ENCODE results near the gene AQP7. TPM values are rescaled to one million over a fixed set of nuclear protein-coding genes. Genes with fewer than 3 reads are reported as not detected.
"Not testable (repeated sequence)": the region's sequence is repeated elsewhere in the genome, so short reads cannot be mapped to it uniquely, and the experiment has no call there.

Gene AQP7
- total RNA-seq, 2 donors from 2014 or later: 4.6 TPM

- DNase-seq (ENCODE audit: low spot score): peak; percentile 66
These were observed 22.5 kb downstream of the AQP7 start for GRCh38 chr9:33379666-33380389.

DNA sequence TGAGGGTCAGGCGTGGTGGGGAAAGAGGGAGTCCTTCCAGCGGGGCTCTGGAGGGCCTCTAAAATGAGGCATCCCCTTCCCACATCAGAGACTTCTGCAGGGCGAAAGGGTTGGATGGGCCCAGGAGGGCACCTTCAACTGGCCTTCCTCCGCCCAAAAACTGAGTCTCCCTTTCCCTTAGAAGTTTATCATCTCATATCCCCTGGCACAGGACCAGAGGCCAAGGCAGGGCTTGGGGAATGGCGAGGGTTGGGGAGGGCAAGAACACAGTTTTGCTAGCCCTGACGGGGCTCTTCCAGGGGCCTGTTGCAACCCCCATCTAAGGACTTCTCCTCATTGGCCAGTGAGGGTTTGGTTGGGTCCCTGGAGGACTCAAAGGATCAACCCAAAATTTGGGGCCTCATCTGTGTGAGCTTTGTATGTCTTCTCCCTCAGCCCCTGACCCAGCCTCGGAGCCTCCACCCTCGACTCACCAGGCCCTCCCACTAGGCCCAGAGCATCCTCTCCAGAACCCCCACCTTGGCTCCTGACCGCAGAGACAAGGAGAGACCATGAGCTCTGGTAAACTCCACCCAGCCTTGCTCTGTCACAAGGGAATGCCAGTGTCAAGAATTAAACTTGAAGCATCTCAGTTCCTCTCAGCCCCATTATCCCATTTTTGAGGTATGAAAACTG lies 24.1 kb downstream of the AQP7 start:
- DNase-seq (ENCODE audit: low spot score): peak; percentile 42
- intact Hi-C loops (cut with DNase I): loop anchor here in 1 of 2 donors (5.0 to 10.0 kb wide), 2 partner anchors 39 to 87 kb away; no protein-coding TSS in a partner anchor

More at GRCh38 chr9:33379666-33380389, 22.5 kb downstream of the AQP7 start:
- intact Hi-C loops (cut with DNase I): loop anchor here in 1 of 2 donors (5.0 to 10.0 kb wide), 2 partner anchors 37 to 85 kb away; no protein-coding TSS in a partner anchor

- intact Hi-C loops (cut with DNase I): loop anchor here in 1 of 2 donors (5.0 to 10.0 kb wide), 2 partner anchors 40 to 88 kb away; no protein-coding TSS in a partner anchor
- peak; percentile 48 for DNase-seq (ENCODE audit: low spot score)
These were observed 25.2 kb downstream of the AQP7 start for GRCh38 chr9:33377089-33377715.

DNA sequence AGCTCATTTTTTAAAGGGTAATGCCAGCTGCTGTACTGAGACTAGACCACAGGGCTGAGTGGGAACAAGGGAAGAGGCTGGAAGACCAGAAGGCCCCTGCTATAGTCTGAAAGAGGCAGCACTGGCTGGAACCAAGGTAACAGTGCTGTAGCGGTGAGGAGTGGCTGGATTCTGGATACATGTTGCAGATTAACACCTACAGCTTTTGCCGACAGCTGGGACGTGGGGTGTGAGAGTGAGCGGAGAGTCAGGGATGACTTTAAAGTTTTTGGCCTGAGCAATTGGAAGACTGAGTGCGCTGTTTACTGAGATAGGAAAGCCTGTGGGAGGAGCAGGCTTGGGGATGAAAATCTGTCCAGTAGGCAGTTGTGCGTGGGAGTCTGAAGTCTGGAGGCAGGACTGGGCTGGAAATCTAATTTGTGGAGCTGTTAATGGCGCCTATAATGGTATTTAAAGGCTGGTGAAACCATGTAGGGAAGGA lies 26.5 kb downstream of the AQP7 start:
- DNase-seq (ENCODE audit: low spot score): peak; percentile 37
- intact Hi-C loops (cut with DNase I): loop anchor here in 1 of 2 donors (5.0 to 10.0 kb wide), 2 partner anchors 41 to 89 kb away; no protein-coding TSS in a partner anchor

GRCh38 chr9:33375238-33375840 lies 27.0 kb downstream of the AQP7 start:
- intact Hi-C loops (cut with DNase I): loop anchor here in 1 of 2 donors (5.0 to 10.0 kb wide), 2 partner anchors 42 to 89 kb away; no protein-coding TSS in a partner anchor
- peak; percentile 64 for DNase-seq (ENCODE audit: low spot score)

- intact Hi-C loops (cut with DNase I): loop anchor here in 1 of 2 donors (5.0 to 10.0 kb wide), 2 partner anchors 43 to 90 kb away; no protein-coding TSS in a partner anchor
- DNase-seq (ENCODE audit: low spot score): peak; percentile 84
These were observed 27.6 kb downstream of the AQP7 start for GRCh38 chr9:33374634-33375237.

GRCh38 chr9:33374190-33374589 lies 28.2 kb downstream of the AQP7 start:
- intact Hi-C loops (cut with DNase I): loop anchor here in 1 of 2 donors (10.0 kb wide), 1 partner anchor 91 kb away; no protein-coding TSS in a partner anchor
- no peak for DNase-seq (ENCODE audit: low spot score)

- DNase-seq (ENCODE audit: low spot score): no peak
- intact Hi-C loops (cut with DNase I): loop anchor here in 1 of 2 donors (10.0 kb wide), 1 partner anchor 92 kb away; no protein-coding TSS in a partner anchor
These were observed 29.5 kb downstream of the AQP7 start for GRCh38 chr9:33372900-33373299.

DNA sequence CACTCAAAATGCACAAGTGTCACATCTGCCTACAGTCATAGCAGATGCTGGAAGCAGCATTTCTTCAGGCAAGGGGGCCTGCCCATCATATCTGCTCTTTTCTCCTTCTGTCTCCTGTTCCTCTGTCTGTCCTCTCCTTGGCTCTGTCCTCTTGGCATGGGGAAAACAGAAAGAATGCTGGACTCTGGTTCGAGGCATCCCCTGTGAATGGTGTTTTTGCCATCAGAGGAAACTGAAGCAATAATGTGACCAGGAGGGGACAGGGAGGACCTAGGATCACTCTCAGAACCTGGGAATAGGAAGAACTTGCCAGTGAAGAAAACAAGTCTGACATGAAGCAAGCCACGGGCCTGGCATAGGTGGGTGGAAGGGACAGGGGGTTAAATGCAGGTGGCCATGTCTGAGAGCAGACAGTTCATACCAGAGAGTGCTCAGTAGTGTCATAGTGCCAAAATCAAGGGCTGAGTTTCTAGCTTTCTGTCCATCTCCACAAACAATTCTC lies 35.3 kb downstream of the AQP7 start:
- intact Hi-C loops (cut with DNase I): no loop called here

DNA sequence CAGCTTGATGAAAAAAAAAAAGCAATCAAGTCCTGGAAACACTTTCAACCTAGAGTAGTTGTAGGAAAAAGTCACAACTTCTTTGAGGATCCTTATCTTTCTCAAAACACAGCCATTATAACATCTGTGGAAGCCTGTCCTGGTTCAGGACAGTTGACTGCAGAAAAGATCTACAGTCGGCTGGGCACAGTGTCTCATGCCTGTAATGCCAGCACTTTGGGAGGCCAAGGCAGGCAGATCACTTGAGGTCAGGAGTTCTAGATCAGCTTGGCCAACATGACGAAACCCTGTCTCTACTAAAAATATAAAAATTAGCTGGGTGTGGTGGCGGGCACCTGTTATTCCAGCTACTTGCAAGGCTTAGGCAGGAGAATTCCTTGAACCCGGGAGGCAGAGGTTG lies 37.6 kb downstream of the AQP7 start:
- DNase-seq (ENCODE audit: low spot score); intact Hi-C loops (cut with DNase I): not testable (repeated sequence)

More for the DNA sequence above, 35.3 kb downstream of the AQP7 start:
- no peak for DNase-seq (ENCODE audit: low spot score)

- DNase-seq (ENCODE audit: low spot score): no peak
- intact Hi-C loops (cut with DNase I): no loop called here
These were observed 38.2 kb downstream of the AQP7 start for GRCh38 chr9:33364127-33364526.

DNA sequence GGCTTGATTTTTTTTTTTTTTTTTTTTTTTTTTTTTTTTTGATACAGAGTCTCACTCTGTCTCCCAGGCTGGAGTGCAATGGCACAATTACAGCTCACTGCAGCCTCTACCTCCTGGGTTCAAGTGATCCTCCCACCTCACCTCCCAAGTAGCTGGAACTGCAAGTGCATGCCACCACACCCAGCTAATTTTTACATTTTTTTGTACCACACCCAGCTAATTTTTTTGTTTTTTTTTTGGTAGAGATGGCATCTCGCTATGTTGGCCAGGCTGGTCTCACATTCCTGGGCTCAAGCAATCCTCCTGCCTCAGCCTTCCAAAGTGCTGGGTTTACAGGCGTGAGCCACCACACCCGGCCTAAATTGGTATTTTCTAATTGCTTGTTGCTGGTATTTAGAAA lies 43.7 kb downstream of the AQP7 start:
- DNase-seq (ENCODE audit: low spot score); intact Hi-C loops (cut with DNase I): not testable (repeated sequence)

DNA sequence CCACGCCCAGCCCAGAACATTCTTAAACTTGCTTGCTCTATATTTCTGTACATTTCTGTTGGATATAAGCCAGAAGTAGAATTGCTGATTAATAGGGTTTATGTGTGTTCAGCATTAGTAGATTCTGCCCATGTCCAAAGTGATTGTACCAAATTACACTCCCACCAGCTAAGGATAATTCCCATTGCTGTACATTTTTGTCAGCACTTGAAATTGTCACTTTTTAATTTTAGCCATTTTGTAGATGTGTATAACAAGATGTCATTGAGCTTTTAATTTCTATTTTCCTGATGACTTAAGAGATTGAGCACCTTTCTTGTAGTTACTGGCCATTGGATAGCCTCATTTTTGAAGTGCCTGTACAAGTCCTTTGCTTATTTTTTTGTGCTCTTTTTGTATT lies 46.4 kb downstream of the AQP7 start:
- DNase-seq (ENCODE audit: low spot score): no peak

DNA sequence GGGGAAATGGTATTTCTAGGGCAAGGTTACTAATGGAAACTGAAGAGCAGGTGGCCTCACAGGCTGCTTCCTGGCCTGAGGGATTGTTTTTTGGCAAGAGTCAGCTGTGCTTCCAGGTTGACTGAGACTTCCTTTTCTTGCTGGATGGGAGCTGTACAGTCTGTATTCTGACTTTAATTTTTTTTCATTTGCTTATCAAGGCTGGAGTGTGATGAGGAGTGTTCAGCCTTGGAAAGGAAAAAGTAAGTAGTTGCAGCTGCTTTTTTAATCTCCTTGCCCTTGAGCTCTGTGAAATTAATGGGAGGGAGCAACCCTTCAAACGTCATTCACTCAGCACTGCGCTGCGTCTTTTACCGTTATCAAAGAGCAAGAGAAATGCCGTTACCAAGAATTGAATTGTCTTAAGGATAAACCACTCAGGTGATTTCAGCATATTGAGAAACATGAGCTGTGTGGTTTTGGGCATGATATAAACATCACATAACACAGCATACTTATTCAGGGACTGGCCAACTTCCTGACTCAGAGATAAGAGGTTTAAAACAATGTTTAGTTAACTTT lies 47.6 kb downstream of the AQP7 start:
- intact Hi-C loops (cut with DNase I): no loop called here
- DNase-seq (ENCODE audit: low spot score): no peak

More for the DNA sequence above, 46.4 kb downstream of the AQP7 start:
- intact Hi-C loops (cut with DNase I): no loop called here

GRCh38 chr9:33351547-33351946 lies 50.8 kb downstream of the AQP7 start:
- no peak for DNase-seq (ENCODE audit: low spot score)
- intact Hi-C loops (cut with DNase I): no loop called here

GRCh38 chr9:33350310-33350709 lies 52.1 kb downstream of the AQP7 start:
- intact Hi-C loops (cut with DNase I): no loop called here
- DNase-seq (ENCODE audit: low spot score): no peak

DNA sequence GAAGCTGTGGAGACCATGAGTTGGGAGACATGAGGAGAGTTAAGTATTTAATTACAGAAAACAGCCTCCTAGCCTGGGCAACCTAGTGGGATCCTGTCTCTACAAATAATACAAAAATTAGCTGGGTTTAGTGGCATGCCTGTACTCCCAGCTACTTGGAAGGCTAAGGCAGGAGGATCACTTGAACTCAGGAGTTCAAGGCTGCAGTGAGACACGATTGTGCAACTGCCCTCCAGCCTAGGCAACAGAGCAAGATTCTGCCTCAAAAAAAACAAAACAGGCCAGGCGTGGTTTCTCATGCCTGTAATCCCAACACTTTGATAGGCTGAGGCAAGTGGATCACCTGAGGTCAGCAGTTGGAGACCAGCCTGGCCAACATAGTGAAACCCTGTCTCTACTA lies 52.6 kb downstream of the AQP7 start:
- intact Hi-C loops (cut with DNase I): no loop called here
- DNase-seq (ENCODE audit: low spot score): no peak

DNA sequence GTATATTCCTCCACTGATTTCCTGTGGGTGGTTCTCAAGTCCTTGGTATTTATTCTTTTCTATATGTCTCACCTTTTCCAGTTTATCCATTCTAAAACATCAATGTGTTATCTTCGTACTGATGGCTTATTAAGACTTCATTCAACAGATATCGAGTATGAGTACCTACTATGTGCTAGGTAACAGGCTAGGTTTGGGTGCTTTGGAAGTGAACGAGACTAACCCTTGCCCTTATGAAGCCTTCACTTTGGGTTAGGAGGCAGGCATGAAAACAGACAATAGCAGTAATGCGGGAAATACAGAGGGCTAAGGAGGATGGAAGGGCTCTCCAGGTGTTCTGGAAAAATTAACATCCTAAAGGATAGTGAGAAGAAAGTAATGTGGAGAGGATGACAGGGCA lies 53.4 kb downstream of the AQP7 start:
- intact Hi-C loops (cut with DNase I): no loop called here
- DNase-seq (ENCODE audit: low spot score): no peak
